Breast epithelium (tissue), 3 donors: ENCODE measurements around the gene C14orf180.

Source experiments
- POLR2A ChIP-seq: fragments of 450-650 bp; IDR thresholded peaks from one replicate; pipeline ENCODE4 v1.6.1; 2016; ENCODE audit warnings: antibody characterized with exemption, mild to moderate bottlenecking, moderate library complexity
- TF ChIP-seq, protein P1 (sequence below), 3 donors: fragments of 450-650 bp; IDR thresholded peaks; one replicate each; pipeline ENCODE4 v1.5.1; 2016 to 2017; ENCODE audit warnings: antibody characterized with exemption in 3 of 3, mild to moderate bottlenecking in 3 of 3, moderate library complexity in 3 of 3

DNA sequence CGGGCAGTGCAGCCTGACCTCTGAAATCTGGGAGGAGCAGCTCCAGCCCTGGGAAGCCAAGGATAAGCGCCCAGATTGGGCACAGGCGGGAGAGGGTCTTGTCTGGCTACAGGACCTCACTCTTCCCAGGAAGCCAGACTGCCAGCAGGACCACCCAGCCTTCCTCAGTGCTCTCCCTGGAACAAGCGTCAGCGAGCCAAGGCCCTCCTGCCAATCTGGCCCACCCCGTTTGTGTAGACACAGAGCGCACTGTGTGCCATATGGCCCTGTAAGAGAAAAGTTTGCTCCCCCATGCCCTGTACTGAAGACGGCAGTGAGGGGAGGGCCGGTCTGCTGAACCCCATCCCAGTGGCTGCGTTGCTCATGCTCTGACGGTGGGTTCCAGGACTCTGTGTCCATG lies 1.2 kb upstream of the C14orf180 start:
- TF ChIP-seq POLR2A, result no peak
- TF ChIP-seq, protein P1, sequence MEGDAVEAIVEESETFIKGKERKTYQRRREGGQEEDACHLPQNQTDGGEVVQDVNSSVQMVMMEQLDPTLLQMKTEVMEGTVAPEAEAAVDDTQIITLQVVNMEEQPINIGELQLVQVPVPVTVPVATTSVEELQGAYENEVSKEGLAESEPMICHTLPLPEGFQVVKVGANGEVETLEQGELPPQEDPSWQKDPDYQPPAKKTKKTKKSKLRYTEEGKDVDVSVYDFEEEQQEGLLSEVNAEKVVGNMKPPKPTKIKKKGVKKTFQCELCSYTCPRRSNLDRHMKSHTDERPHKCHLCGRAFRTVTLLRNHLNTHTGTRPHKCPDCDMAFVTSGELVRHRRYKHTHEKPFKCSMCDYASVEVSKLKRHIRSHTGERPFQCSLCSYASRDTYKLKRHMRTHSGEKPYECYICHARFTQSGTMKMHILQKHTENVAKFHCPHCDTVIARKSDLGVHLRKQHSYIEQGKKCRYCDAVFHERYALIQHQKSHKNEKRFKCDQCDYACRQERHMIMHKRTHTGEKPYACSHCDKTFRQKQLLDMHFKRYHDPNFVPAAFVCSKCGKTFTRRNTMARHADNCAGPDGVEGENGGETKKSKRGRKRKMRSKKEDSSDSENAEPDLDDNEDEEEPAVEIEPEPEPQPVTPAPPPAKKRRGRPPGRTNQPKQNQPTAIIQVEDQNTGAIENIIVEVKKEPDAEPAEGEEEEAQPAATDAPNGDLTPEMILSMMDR (IDR thresholded peaks at IDR 0.05), result no peak
